Measurements from ENCODE around the gene CCDC93. TPM values are rescaled to one million over a fixed set of nuclear protein-coding genes. Genes with fewer than 3 reads are reported as not detected.
"Not testable (repeated sequence)": the region's sequence is repeated elsewhere in the genome, so short reads cannot be mapped to it uniquely, and the experiment has no call there.

CCDC93 gene
- total RNA-seq, 1 donor: 40.5 TPM

- Histone ChIP-seq H4K20me1 (ENCODE audit: insufficient read depth, low read length) (no peaks in the 10 kb centered on the region), H3K9me3 (ENCODE audit: low read depth, low read length) (no peaks in the 10 kb centered on the region), H3K36me3 (ENCODE audit: insufficient read depth, low read length) (no peaks in the 10 kb centered on the region), H3K27me3 (ENCODE audit: insufficient read depth, low read length) (peaks cover 3% of the 10 kb centered on the region), H3K27ac (ENCODE audit: low read depth, low read length) (no peak overlapping the region), H3K4me1 (ENCODE audit: insufficient read depth, low read length) (peaks cover 2% of the 10 kb centered on the region), H3K4me3 (ENCODE audit: insufficient read depth, low read length) (no peak overlapping the region), H2AFZ (ENCODE audit: low read length) (no peak overlapping the region), H3K79me2 (ENCODE audit: insufficient read depth, low read length) (no peaks in the 10 kb centered on the region), H3K4me2 (ENCODE audit: insufficient read depth, low read length) (no peak overlapping the region)
- no peak for TF ChIP-seq CTCF (IDR thresholded peaks at IDR 0.05; ENCODE audit: extremely low read depth, low read depth, low read length)
- no peak for DNase-seq (ENCODE audit: insufficient read length, low spot score, missing footprints)
These were observed 6.0 kb upstream of the CCDC93 start for GRCh38 chr2:118019821-118020220.

- H3K36me3 ChIP-seq (ENCODE audit: insufficient read depth, low read length): no peaks in the 10 kb centered on the region
- no peak overlapping the region for H2AFZ ChIP-seq (ENCODE audit: low read length)
- no peaks in the 10 kb centered on the region for H3K9me3 ChIP-seq (ENCODE audit: low read depth, low read length)
- no peak for DNase-seq (ENCODE audit: insufficient read length, low spot score, missing footprints)
- peaks cover 20% of the 10 kb centered on the region for H3K79me2 ChIP-seq (ENCODE audit: insufficient read depth, low read length)
- H3K4me2 ChIP-seq (ENCODE audit: insufficient read depth, low read length): no peak overlapping the region
- peaks cover under 1% of the 10 kb centered on the region for H3K27me3 ChIP-seq (ENCODE audit: insufficient read depth, low read length)
- TF ChIP-seq CTCF (IDR thresholded peaks at IDR 0.05; ENCODE audit: extremely low read depth, low read depth, low read length): no peak
- peaks cover 11% of the 10 kb centered on the region for H4K20me1 ChIP-seq (ENCODE audit: insufficient read depth, low read length)
- H3K4me3 ChIP-seq (ENCODE audit: insufficient read depth, low read length): no peak overlapping the region
- H3K27ac ChIP-seq (ENCODE audit: low read depth, low read length): no peak overlapping the region
- peaks cover 18% of the 10 kb centered on the region for H3K4me1 ChIP-seq (ENCODE audit: insufficient read depth, low read length)
These were observed 3.0 kb upstream of the CCDC93 start for GRCh38 chr2:118016911-118017310.

GRCh38 chr2:118015761-118016160 lies 1.9 kb upstream of the CCDC93 start:
- H3K4me1 ChIP-seq (ENCODE audit: insufficient read depth, low read length): peaks cover 18% of the 10 kb centered on the region
- not testable (repeated sequence) for H3K36me3 ChIP-seq (ENCODE audit: insufficient read depth, low read length); H3K27me3 ChIP-seq (ENCODE audit: insufficient read depth, low read length); H2AFZ ChIP-seq (ENCODE audit: low read length); H3K9me3 ChIP-seq (ENCODE audit: low read depth, low read length); H3K4me3 ChIP-seq (ENCODE audit: insufficient read depth, low read length); H3K27ac ChIP-seq (ENCODE audit: low read depth, low read length); H3K4me2 ChIP-seq (ENCODE audit: insufficient read depth, low read length); DNase-seq (ENCODE audit: insufficient read length, low spot score, missing footprints)
- H4K20me1 ChIP-seq (ENCODE audit: insufficient read depth, low read length): peaks cover 20% of the 10 kb centered on the region
- peaks cover 32% of the 10 kb centered on the region for H3K79me2 ChIP-seq (ENCODE audit: insufficient read depth, low read length)

GRCh38 chr2:118014492-118014824 lies 588 bp upstream of the CCDC93 start:
- no peak overlapping the region for H3K27ac ChIP-seq (ENCODE audit: low read depth, low read length)

More at GRCh38 chr2:118014492-118014824, 588 bp upstream of the CCDC93 start:
- no peaks in the 10 kb centered on the region for H3K9me3 ChIP-seq (ENCODE audit: low read depth, low read length)
- H3K4me2 ChIP-seq (ENCODE audit: insufficient read depth, low read length): peak overlapping the region; percentile 92
- peak overlapping the region; percentile 96 for H2AFZ ChIP-seq (ENCODE audit: low read length)
- H4K20me1 ChIP-seq (ENCODE audit: insufficient read depth, low read length): peaks cover 25% of the 10 kb centered on the region
- TF ChIP-seq CTCF (IDR thresholded peaks at IDR 0.05; ENCODE audit: extremely low read depth, low read depth, low read length): no peak
- no peaks in the 10 kb centered on the region for H3K27me3 ChIP-seq (ENCODE audit: insufficient read depth, low read length)
- DNase-seq (ENCODE audit: insufficient read length, low spot score, missing footprints): peak; percentile 78
- H3K4me1 ChIP-seq (ENCODE audit: insufficient read depth, low read length): peaks cover 18% of the 10 kb centered on the region
- H3K4me3 ChIP-seq (ENCODE audit: insufficient read depth, low read length): peak overlapping the region; percentile 97
- H3K36me3 ChIP-seq (ENCODE audit: insufficient read depth, low read length): no peaks in the 10 kb centered on the region
- peaks cover 45% of the 10 kb centered on the region for H3K79me2 ChIP-seq (ENCODE audit: insufficient read depth, low read length)

All from osteoblast (primary cell).